Anterior cingulate cortex (tissue), 58 donors: ENCODE measurements around the gene EPHA4.

Experiments used
- DNase-seq, 58 donors: peaks; one replicate each; lab custom pipeline; 2025; lab: John Stamatoyannopoulos, UW

The EPHA4 gene

DNA sequence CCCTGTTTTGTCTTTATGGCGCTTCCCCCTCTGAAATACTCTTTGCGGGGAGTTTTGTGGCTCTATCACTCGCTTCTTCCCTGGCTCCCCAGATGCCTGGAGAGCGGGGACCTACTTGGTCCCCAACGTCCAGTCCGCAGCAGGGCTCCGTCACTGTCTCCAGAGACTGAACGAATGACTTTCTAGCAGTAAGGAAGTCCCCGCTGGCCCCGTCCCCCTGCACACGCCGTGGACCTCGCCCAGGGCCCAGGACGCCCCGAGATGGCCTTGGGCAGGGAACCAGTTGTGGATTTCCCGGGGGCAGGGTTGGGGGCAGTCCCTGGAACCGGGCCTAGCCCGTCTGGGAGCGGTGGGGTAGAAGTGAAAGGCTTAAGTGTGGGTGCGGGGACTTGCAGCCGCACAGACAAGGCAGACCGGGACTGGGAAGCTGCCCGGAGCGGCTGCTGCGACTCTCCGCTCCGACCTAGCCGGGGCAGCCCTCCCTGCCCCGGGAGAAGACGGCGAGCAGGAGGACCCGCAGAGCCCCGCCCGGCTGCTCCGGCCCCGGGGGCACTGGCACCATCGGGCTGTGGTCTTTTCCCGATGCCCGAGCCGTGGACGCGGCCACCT lies 821 bp upstream of the EPHA4 start:
- peak in 47 of 58 donors; percentile 17 to 84 (median 61) for DNase-seq

DNA sequence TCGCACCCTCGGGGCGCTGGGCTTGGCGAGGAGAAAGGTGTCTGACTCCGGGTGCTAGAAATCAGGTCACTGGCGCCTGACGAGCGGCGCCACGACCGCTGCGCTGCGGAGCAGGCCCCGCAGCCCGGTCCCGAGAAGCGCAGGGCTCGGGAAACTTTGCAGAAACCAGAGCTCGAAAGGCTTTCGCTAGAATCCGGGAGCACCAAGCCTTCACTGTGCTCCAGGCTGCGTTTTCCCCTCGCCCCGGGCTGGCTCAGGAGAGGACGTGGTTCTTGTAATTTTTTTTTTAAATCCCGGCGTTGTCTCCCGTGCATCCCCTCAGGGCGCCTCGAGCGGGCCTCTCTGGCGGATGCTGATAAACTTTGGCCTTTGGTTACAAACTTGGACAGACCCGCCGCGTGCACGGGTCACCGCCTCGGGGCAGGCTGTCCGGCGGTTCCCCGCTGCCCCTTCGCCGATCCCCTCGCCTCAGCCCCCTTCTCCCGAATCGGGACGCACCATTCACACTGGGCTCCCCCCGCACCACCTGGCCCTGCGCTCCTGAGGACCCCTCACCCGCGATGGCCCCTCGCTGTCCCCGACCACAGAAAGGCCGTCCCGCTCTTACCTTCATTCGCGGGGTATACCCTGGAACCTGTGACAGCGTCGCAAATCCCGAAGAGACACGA lies 419 bp downstream of the EPHA4 start:
- peak in 6 of 58 donors; percentile 13 to 45 (median 36) for DNase-seq

DNA sequence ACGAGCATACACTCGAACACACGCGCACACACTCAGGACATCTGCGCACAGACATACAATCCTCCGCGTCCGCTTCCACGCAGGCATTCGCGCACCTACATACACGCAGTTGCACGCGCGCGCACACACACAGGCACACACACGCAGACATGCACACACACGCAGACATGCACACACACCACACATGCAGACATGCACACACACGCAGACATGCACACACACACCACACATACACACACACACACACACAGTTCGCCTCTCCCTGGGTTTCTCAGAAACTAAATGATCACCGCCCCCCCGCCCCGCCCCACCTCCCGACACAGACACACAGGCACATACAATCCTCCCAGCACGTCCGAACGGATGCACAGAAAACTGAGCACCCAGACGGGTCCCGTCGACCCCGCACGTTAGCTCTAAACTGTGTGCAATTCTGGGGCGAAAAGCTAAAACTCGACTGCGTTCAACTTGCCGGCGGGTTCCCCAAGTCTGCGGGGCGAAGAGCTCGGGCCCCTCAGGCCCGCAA lies 1.0 kb downstream of the EPHA4 start:
- DNase-seq = peak in 7 of 58 donors; percentile 5 to 50 (median 21)

DNA sequence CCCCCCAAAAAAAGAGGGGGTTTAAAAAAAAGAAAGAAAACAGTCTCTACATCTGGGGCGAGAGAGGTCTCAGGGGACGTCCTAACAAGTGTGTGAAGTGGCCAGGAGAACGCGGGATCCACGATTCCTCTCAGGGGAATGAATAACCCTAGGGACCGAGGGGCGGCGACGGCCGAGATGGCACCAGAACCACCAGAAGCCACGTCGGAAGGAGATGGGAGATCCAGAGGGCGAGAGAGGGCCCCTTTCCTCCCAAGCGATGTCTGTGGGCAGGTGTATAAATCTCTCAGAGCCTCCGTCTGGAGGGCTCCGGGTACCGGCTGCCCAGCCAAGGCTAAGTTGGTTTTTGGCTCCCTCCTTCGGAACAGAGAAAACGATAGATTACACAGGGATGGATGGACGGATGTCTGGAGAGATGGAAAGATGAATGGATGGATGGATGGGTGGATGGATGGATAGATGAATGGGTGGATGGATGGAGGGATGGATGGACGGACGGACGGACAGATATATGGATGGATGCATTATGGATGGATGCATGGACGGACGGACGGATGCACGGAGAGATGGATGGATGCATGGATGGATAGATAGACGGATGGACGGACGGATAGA lies 1.7 kb downstream of the EPHA4 start:
- peak in 12 of 58 donors; percentile 3 to 55 (median 14) for DNase-seq

DNA sequence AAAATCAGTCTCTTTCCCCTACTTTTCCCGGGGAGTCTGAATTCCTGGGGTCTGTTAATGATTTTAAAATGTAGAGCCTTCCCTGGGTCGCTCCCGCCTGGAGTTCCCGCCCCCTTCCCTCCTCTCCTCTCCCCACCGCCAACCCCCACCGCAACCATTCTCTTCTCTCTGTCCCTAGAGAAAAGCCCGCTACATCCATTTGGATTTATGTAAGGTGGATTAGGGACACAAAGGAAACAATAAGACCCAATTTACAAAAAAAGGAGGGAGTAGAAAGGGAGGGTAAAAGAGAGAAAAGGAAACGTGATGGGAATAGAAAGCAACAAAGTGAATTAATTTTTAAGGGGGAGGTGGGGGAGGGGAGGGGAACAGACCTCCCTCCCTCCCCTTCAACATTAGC lies 2.2 kb downstream of the EPHA4 start:
- DNase-seq = peak in 1 of 58 donors; percentile 47

DNA sequence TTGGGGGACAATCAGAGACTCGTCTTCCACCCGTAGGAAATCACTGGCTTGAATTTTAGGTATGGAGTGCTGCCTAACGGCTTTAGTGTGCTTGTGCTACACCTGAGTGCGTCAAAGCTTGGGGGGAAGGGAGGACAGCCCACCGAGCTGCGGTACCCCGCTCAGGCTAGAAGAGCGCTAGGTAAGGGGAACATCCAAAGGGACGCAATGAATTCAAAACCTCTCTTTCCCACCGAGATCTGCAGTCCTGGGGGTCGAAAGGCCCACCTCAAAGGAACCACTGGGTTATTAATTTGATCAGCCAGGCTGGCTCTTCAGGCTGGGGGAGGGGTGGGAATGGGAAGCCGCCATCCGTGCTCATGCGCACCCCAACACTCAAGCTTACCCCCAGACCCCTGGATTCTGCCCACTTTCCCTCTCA lies 2.7 kb downstream of the EPHA4 start:
- peak in 1 of 58 donors; percentile 48 for DNase-seq

DNA sequence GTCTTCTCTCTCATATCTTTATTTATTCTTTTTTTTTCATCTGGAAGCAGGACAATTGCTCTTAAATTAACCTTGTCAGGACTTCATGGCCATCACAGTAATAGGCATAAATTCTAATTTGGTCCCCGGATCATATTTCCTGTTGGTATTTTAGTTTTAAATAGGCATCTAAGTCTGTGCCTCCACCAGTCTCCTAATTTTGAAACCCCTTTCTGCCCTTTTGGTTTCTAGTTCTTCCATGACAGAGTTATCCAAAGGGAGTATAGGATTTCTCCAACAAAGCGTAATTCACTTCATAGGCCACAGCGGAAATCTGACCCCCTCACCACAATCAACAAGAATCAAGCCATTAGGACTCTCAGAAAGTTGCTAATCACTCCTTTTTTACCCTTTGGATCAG lies 3.8 kb downstream of the EPHA4 start:
- DNase-seq = no peak

DNA sequence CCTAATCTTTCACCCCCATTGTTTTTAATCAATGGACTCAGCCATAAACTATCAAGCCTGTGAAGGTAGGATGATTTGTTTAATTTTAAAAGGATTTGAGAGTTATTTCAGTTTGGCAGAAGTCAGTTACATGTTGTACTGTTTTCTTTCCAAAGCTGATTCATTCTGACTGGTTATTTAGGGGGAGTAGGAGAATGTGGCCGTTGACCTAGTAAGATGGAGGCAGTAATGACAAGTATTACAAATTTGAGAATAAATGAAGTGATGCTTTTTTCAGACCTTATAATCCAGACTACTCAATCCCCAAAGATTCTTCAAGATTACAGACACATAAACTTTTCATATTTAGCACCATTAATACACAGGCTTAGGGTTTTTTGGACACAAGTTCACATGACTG lies 4.3 kb downstream of the EPHA4 start:
- no peak for DNase-seq

DNA sequence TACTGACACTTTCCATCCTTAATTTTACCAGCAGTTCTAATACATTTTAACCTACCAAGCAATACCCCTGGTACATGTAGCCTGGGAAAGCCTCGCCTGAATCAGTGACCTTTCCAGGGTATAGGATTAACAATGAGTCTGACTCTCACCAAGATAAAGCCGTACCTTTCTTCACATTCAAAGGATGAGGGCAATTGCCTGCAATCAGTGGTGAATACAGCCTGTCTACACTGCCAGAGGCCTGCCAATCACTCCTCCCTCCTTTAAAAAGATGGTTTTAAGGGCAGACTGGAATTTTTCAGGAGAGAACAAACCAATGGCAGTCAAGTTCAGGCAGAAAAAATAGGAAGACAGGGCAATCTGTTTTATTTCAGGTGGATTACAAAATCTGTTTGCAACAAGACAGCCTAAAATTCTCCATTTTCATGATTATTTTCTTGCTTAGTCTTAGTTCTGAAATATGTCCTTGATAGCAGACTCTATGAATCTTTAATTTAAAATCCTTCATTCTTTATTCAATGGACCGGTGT lies 4.8 kb downstream of the EPHA4 start:
- DNase-seq = no peak

DNA sequence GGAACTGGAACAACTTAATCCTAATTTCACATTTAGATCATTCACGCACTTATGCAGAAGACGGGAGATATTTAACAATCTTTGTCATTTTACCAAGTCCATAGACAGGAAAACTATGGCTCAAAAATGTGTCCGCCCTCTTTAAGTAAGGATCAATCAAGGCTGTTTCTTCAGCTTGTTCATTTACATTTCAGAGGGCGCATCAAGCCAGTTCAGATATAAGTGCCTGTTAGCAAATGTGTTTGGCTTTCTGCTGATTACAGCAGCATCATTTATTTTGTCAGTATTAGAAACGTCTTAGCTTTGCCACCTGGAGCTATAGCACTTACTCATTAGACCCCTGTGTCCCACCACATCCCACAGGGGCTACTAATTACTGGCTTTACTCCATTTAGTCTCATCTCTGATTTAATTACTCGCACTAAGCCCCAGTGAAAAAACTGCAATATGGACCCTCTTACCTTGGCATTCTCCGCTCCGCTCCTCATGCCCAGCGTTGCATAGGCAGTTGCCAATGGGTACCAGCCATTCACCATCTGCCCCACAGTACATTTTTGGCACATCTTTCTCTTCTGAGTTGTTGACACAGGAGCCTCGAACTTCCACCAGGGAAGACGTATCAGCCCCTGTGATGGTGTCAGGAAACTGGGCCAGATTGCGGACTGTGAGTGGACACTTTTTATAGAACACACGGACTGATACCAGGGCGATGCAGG lies 8.7 kb downstream of the EPHA4 start:
- peak in 1 of 58 donors; percentile 6 for DNase-seq

DNA sequence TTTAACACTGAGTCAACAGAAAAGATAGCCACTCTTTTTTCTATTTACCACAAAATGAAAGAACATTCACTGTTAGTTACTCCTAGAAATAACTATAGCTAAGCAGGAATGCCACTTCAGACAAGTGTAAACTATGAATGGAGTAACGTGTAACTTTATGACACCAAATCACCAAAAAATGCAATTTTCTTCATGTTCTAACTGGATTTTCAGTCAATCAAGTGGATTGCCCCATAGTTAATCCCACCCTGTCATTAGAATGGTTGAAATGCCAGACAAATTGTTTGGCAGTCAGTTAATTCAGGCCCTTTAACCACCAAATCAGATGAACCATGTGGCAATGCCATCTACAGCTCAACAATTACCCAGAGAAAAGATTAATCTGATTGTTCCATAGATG lies 9.9 kb downstream of the EPHA4 start:
- DNase-seq = no peak

DNA sequence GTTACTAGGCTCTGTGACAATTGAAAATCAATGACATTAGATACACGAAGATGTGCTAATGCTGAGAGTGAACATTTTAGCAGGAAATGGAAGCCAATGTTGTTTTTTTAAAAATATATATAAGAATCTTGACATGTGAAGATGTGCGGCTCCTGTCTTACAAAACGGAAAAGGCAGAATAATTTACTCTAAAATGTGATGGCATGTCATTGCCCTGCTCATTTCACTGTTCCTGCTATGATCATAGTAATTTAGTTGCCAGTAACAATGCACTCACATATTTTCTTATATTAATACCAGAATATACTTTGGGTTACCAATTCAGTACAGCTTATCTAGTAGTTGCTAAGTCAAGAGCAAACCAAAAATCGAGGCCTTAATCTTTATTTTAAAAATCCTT lies 10.3 kb downstream of the EPHA4 start:
- no peak for DNase-seq

DNA sequence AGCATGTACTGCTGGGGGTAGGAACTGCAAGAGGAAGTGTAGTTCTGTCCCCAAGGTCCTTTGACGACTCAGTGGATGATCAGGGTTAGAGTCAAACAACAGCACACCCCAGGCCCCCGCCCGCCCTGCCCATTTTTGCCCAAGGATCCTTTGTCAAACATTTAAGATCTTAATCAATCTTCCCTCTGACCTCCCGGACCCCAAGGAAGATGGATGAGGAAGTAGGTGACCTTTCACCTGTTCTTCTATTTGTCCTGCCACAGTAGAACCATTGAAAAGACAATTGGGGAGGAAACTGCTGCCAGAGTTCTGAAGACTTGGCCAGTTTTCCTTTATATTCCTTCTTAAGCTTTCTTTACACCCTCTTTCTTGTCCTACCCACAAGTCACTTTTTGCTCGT lies 12.1 kb downstream of the EPHA4 start:
- DNase-seq = no peak

DNA sequence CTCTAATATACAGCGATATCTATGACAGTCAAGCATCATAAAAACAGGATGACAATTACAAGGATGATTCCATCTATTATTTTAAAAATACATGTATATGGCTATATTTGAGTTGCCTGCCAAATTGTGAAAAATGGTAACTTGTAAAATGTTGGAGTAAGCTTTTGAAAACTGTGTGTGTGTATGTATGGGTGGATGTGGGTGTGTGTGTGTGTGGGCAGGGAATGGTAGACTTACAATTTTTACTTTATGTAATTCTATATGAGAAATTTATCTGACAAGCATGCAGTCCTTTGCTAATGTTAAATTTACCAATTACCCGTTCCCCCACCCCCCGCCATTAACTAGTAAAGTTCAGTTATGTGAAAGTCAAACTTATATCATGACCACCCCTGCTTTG lies 14.0 kb downstream of the EPHA4 start:
- no peak for DNase-seq

DNA sequence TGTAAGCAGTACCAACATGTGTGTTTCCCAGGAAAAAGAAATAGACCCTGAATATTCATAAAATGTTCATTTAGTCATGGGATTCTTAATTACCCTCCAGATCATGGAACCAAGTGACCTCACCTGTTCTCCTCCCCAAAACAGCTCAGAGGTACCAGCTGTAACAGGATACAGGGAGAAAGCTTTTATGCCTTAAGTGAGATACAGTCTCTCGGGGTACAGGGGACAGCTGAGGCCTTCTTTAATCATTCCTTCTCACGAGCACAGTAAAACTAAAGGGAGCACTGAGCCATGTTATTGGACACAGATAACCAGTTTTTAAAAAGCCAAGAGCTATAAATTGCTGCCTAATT lies 16.6 kb downstream of the EPHA4 start:
- DNase-seq = no peak

DNA sequence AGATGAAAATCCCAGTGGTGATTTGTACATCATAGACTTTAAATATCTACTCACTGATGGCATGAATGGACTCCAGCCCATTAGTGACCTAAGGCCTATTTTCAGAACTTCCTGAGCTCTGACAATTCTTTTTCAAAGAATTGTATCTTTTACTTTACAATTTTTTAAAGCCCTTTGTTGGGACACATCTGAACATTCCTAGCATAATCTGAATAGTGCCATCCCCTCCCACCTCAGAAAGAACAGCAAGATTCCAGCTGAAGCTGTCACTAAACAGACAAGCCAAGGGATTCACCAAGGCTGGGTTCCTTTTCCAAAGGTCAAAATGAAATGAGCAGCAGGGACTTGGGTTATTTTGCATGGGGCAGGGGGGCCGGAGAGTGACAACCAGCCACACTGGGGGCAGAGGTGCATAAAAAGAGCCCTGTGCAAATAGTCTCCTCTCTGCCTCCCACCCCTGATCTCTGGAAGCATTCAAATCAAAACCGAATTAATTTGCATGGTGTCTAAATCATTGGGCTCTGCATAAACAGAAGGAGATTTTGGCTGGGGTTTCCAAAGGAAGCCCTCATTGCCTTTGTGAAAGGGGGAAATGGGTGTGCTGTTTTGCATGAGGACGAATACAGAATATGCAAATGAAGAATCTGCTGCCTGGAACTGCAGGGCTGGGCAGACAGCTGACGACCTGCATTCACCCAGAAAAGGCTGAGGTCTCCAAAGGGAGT lies 17.2 kb downstream of the EPHA4 start:
- no peak for DNase-seq

DNA sequence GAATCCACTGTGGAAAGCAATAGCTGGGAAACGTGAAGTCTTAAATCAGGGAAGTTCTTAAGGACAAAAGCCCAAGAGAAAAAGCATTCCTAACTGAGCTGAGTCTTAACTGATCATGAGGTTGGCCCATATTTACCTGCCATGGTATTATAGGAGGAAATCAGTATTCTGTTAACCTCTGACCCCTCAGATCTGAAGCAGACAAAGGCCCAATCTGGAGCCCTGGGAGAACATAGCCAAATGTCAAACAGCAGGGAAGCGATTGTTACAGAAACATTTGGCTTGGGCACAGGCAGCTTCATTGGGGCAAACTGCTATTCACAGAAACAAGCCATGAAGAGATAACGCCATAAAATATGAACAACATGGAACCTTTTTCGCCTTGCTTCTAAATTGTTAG lies 18.8 kb downstream of the EPHA4 start:
- DNase-seq = no peak

DNA sequence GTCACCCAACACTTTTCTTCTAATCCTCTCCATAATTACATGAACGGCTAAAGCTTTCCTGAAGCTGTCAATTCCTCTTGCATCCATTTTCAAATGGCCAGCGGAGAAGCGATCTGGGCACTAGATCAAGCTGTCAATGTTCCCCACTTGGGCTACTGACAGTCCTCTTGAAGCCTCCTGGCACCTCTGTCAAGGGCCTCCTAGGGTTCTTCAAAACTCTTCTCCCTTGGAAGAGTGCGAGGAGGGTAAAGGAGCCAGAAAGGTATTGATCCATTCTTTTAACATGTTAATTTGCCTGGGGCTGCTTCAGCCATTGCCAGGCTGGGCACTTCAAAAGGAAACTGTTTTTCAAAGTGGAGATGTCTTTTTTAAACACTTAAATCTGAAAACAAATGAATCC lies 19.8 kb downstream of the EPHA4 start:
- peak in 2 of 58 donors; percentile 11 to 29 for DNase-seq

DNA sequence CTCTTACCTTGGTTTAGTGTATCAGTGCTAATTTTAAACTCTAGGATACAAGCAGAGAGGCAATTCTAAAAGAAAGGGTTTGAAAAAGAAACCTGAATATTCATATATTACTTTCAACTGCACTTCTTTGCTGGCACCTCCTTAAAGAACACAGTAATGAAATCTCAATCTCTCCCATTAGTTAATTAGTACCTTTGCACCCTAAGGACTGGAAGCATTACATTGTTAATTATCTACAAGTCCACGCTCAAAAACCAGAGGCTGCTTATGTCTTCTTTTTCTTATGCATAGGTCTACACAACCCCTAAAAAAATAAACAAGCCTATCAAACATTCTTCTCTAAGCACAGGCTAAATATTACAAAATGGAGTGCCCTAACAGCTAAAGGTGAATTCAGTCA lies 20.2 kb downstream of the EPHA4 start:
- no peak for DNase-seq

DNA sequence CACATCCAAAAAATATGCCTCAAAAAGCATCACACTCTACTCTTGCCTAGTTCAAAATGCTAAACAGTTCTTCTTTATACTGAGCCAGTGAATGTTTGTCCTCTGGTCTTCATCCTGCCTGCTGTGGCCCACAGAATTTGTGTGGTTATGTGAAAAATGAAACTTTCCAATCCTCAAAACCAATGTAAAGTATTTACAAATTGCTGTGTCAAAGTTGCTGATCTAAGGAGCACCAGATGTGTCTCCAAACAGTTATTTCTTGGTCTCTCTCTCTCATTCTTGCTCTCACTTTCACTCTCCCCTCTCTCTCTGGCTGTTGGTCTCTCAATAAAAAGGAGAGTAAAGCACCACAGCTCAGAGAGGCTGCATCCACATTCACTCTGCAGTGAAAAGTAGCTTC lies 23.0 kb downstream of the EPHA4 start:
- no peak for DNase-seq
